ENCODE measurements around the gene OR1F1. TPM values are rescaled to one million over a fixed set of nuclear protein-coding genes. Genes with fewer than 3 reads are reported as not detected.

The OR1F1 gene
- polyA plus RNA-seq, 1 of the 3 experiments (the other 2 are of a cell fraction) = 0.71 TPM

DNA sequence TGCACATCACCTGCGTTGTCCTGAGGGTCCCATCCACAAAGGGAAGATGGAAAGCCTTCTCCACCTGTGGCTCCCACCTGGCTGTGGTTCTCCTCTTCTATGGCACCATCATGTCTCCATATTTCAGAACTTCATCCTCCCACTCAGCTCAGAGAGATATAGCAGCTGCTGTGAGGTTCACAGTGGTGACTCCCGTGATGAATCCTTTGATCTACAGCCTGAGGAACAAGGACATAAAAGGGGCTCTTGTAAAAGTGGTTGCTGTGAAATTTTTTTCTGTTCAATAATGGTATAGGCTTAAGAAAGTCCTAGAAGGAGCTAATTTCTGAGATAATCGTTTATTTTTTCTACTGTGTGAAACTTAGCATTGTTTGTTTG, 28.2 kb downstream of the OR1F1 start:
- Histone ChIP-seq H3K27me3 (ENCODE audit: insufficient read depth) (peaks cover 13% of the 10 kb centered on the region; the same call in 1 of the 2 replicates), H3K9me3 (no peaks in the 10 kb centered on the region), H3K4me3 (ENCODE audit: low read depth in 2 of 2, low read length in 1 of 2) (no peak overlapping the region), H3K9ac (no peak overlapping the region), H3K4me2 (no peak overlapping the region), H3F3A (replicated peaks; ENCODE audit: insufficient read depth) (no peaks in the 10 kb centered on the region), H3K9me2 (no peaks in the 10 kb centered on the region), H3K79me2 (ENCODE audit: insufficient read depth) (no peaks in the 10 kb centered on the region), H3K27ac (ENCODE audit: low read depth in 2 of 2, low read length in 1 of 2) (no peak overlapping the region), H3K36me3 (replicated peaks in 1 of 2; ENCODE audit: control insufficient read depth in 1 of 2, insufficient read depth in 2 of 2, low read length in 1 of 2) (no peaks in the 10 kb centered on the region), H3K4me1 (ENCODE audit: control insufficient read depth in 1 of 2, insufficient read depth in 2 of 2, low read depth in 1 of 2, low read length in 1 of 2) (no peaks in the 10 kb centered on the region), H2AFZ (ENCODE audit: low read depth) (no peak overlapping the region), H4K20me1 (ENCODE audit: insufficient read depth) (no peaks in the 10 kb centered on the region)
- DNase-seq = no peak
- POLR2A ChIA-PET = no interaction called here
- WGBS (ENCODE audit: low lambda C conversion rate) = 12% methylated on average over 3 of the region's 3 CpGs
- TF ChIP-seq CHD2 (IDR thresholded peaks at IDR 0.05; ENCODE audit: low read length, partially characterized antibody) (no peak), FOXJ3 (CRISPR knock-in tag; IDR thresholded peaks at IDR 0.05) (no peak), IRF3 (IDR thresholded peaks at IDR 0.05; ENCODE audit: low read depth, low read length) (no peak), PBX3 (IDR thresholded peaks at IDR 0.05) (no peak), TEAD4 (IDR thresholded peaks at IDR 0.05; ENCODE audit: borderline replicate concordance, insufficient read depth) (no peak), MAX (IDR thresholded peaks at IDR 0.05; ENCODE audit: low read depth) (no peak), SIN3A (IDR thresholded peaks at IDR 0.05; ENCODE audit: borderline replicate concordance, low read depth, low read length) (no peak), REST (IDR thresholded peaks at IDR 0.05; ENCODE audit: low read depth, low read length) (no peak), YY1 (IDR thresholded peaks at IDR 0.05; ENCODE audit: low read depth) (no peak), CTCF (IDR thresholded peaks at IDR 0.05) (no peak), MXI1 (IDR thresholded peaks at IDR 0.05; ENCODE audit: low read depth, low read length) (no peak), TAF1 (IDR thresholded peaks at IDR 0.05; ENCODE audit: borderline replicate concordance, low read depth, low read length) (no peak), RCOR1 (IDR thresholded peaks at IDR 0.05; ENCODE audit: low read length) (no peak), EZH2phosphoT487 (IDR thresholded peaks at IDR 0.05; ENCODE audit: borderline replicate concordance, low read depth) (no peak), GABPA (IDR thresholded peaks at IDR 0.05; ENCODE audit: low read depth) (no peak)
- TF ChIP-seq, protein P1, sequence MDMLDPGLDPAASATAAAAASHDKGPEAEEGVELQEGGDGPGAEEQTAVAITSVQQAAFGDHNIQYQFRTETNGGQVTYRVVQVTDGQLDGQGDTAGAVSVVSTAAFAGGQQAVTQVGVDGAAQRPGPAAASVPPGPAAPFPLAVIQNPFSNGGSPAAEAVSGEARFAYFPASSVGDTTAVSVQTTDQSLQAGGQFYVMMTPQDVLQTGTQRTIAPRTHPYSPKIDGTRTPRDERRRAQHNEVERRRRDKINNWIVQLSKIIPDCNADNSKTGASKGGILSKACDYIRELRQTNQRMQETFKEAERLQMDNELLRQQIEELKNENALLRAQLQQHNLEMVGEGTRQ (IDR thresholded peaks at IDR 0.05; ENCODE audit: borderline replicate concordance, low read depth, low read length) = no peak
- TF ChIP-seq, protein P2, sequence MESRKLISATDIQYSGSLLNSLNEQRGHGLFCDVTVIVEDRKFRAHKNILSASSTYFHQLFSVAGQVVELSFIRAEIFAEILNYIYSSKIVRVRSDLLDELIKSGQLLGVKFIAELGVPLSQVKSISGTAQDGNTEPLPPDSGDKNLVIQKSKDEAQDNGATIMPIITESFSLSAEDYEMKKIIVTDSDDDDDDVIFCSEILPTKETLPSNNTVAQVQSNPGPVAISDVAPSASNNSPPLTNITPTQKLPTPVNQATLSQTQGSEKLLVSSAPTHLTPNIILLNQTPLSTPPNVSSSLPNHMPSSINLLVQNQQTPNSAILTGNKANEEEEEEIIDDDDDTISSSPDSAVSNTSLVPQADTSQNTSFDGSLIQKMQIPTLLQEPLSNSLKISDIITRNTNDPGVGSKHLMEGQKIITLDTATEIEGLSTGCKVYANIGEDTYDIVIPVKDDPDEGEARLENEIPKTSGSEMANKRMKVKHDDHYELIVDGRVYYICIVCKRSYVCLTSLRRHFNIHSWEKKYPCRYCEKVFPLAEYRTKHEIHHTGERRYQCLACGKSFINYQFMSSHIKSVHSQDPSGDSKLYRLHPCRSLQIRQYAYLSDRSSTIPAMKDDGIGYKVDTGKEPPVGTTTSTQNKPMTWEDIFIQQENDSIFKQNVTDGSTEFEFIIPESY (IDR thresholded peaks at IDR 0.05; ENCODE audit: borderline replicate concordance, low read depth) = no peak
- CTCF ChIA-PET = no interaction called here
